HEK293 (cell line): Measurements from ENCODE around the gene KIR3DL3.
"Not testable (repeated sequence)": the region's sequence is repeated elsewhere in the genome, so short reads cannot be mapped to it uniquely, and the experiment has no call there.

Experiments used
- CTCF ChIA-PET: fragments of 350-600 bp; formaldehyde crosslinking; extraction: SDS; loops from one replicate; lab custom pipeline; 2021; ENCODE audit warnings: antibody characterized with exemption; lab: Yijun Ruan, JAX
- POLR2A ChIA-PET: fragments of 300-600 bp; formaldehyde crosslinking; extraction: SDS; loops from one replicate; lab custom pipeline; 2020; ENCODE audit warnings: antibody characterized with exemption, inconsistent platforms; lab: Yijun Ruan, JAX
- H3K27ac ChIP-seq: fragments of 200-500 bp; sonication (Bioruptor generic); 2 replicates; pipeline ENCODE4 v1.5.1; 2014; ENCODE audit warnings: low read depth, low read length, control low read depth, inconsistent platforms; ENCODE audit errors: extremely low read depth
- H3K36me3 ChIP-seq, 2 experiments: fragments of 200-500 bp in 1 of 2; sonication (Bioruptor generic) in 1 of 2; 1 replicate in 1 of 2; 2 replicates in 1 of 2; pipeline ENCODE4 v1.5.1; 2014 to 2017; ENCODE audit warnings: inconsistent platforms in 2 of 2, low read length in 2 of 2; ENCODE audit not compliant: control insufficient read depth in 2 of 2, insufficient read depth in 1 of 2
- H3K4me1 ChIP-seq: fragments of 200-500 bp; sonication (Bioruptor generic); 2 replicates; pipeline ENCODE4 v1.5.1; 2014; ENCODE audit warnings: mild to moderate bottlenecking, low read length, inconsistent platforms; ENCODE audit not compliant: control insufficient read depth, insufficient read depth
- H3K4me3 ChIP-seq: 2 replicates; pipeline ENCODE4 v1.5.1; 2011; ENCODE audit warnings: low read depth, mild to moderate bottlenecking, control low read depth, low read length, moderate library complexity
- H3K9me3 ChIP-seq: fragments of 200-500 bp; sonication (Bioruptor generic); 2 replicates; pipeline ENCODE4 v1.5.1; 2014; ENCODE audit warnings: low read depth, low read length, inconsistent platforms; ENCODE audit not compliant: control insufficient read depth, insufficient read depth
- BCL11B ChIP-seq: fragments of 450-650 bp; formaldehyde crosslinking; IDR thresholded peaks from 2 replicates; pipeline ENCODE4 v1.5.1; 2016; ENCODE audit warnings: low read depth, missing biosample characterization, missing genetic modification characterization
- OSR2 ChIP-seq: fragments of 450-650 bp; formaldehyde crosslinking; IDR thresholded peaks from 2 replicates; pipeline ENCODE4 v1.5.1; 2016; ENCODE audit warnings: missing biosample characterization, missing genetic modification characterization
- TCF7L2 ChIP-seq: IDR thresholded peaks from 2 replicates; pipeline ENCODE4 v1.6.1; 2011; ENCODE audit warnings: low read depth, mild to moderate bottlenecking, inconsistent platforms, low read length, moderate library complexity, borderline replicate concordance
- TRIM28 ChIP-seq: IDR thresholded peaks from 2 replicates; pipeline ENCODE4 v1.6.1; 2011; ENCODE audit warnings: low read length, control low read depth, borderline replicate concordance
- ZBTB8A ChIP-seq: fragments of 450-650 bp; formaldehyde crosslinking; IDR thresholded peaks from 2 replicates; pipeline ENCODE4 v1.5.1; 2016; ENCODE audit warnings: missing biosample characterization, missing genetic modification characterization
- ZFP37 ChIP-seq: fragments of 450-650 bp; formaldehyde crosslinking; IDR thresholded peaks from 2 replicates; pipeline ENCODE4 v1.5.1; 2016; ENCODE audit warnings: missing biosample characterization, missing genetic modification characterization
- ZNF239 ChIP-seq: fragments of 450-650 bp; formaldehyde crosslinking; IDR thresholded peaks from 2 replicates; pipeline ENCODE4 v1.5.1; 2016; ENCODE audit warnings: missing biosample characterization, missing genetic modification characterization
- ZNF335 ChIP-seq: fragments of 450-650 bp; formaldehyde crosslinking; conservative IDR thresholded peaks from 2 replicates; pipeline ENCODE4 v1.5.1; 2016; ENCODE audit warnings: missing biosample characterization, missing genetic modification characterization
- ZNF391 ChIP-seq: fragments of 450-650 bp; formaldehyde crosslinking; IDR thresholded peaks from 2 replicates; pipeline ENCODE4 v1.5.1; 2016; ENCODE audit warnings: low read depth, missing biosample characterization, missing genetic modification characterization, borderline replicate concordance
- ZNF514 ChIP-seq: fragments of 450-650 bp; formaldehyde crosslinking; IDR thresholded peaks from 2 replicates; pipeline ENCODE4 v1.5.1; 2016; ENCODE audit warnings: missing biosample characterization, missing genetic modification characterization
- ZNF521 ChIP-seq: fragments of 450-650 bp; formaldehyde crosslinking; IDR thresholded peaks from 2 replicates; pipeline ENCODE4 v1.5.1; 2017; ENCODE audit warnings: missing biosample characterization, mild to moderate bottlenecking, missing genetic modification characterization
- ZNF549 ChIP-seq: fragments of 450-650 bp; IDR thresholded peaks from 2 replicates; pipeline ENCODE4 v1.5.1; 2018; ENCODE audit warnings: missing biosample characterization, missing genetic modification characterization, mild to moderate bottlenecking, inconsistent platforms, moderate library complexity
- ZNF596 ChIP-seq: fragments of 450-650 bp; IDR thresholded peaks from 2 replicates; pipeline ENCODE4 v1.5.0; 2018; ENCODE audit warnings: missing biosample characterization, mild to moderate bottlenecking, missing genetic modification characterization, moderate library complexity
- ZNF654 ChIP-seq: fragments of 450-650 bp; formaldehyde crosslinking; IDR thresholded peaks from 2 replicates; pipeline ENCODE4 v1.5.1; 2016; ENCODE audit warnings: low read depth, missing biosample characterization, missing genetic modification characterization
- ZNF660 ChIP-seq: fragments of 450-650 bp; IDR thresholded peaks from 2 replicates; pipeline ENCODE4 v1.5.1; 2018; ENCODE audit warnings: missing biosample characterization, mild to moderate bottlenecking, missing genetic modification characterization
- ZNF830 ChIP-seq: fragments of 450-650 bp; IDR thresholded peaks from 2 replicates; pipeline ENCODE4 v1.5.0; 2018; ENCODE audit warnings: missing biosample characterization, missing genetic modification characterization, low read depth, mild to moderate bottlenecking, moderate library complexity
- ZNF837 ChIP-seq: fragments of 450-650 bp; formaldehyde crosslinking; IDR thresholded peaks from 2 replicates; pipeline ENCODE4 v1.5.1; 2016; ENCODE audit warnings: missing biosample characterization, missing genetic modification characterization
- ZSCAN23 ChIP-seq: fragments of 450-650 bp; formaldehyde crosslinking; IDR thresholded peaks from 2 replicates; pipeline ENCODE4 v1.5.1; 2016; ENCODE audit warnings: missing biosample characterization, missing genetic modification characterization
- ZSCAN30 ChIP-seq: fragments of 450-650 bp; IDR thresholded peaks from 2 replicates; pipeline ENCODE4 v1.5.1; 2018; ENCODE audit warnings: missing biosample characterization, mild to moderate bottlenecking, missing genetic modification characterization, moderate library complexity
- TF ChIP-seq, protein P1 (sequence below): fragments of 450-650 bp; formaldehyde crosslinking; IDR thresholded peaks from 2 replicates; pipeline ENCODE4 v1.5.1; 2016; ENCODE audit warnings: missing biosample characterization, missing genetic modification characterization
- TF ChIP-seq, protein P2 (sequence below): fragments of 450-650 bp; formaldehyde crosslinking; IDR thresholded peaks from 2 replicates; pipeline ENCODE4 v1.5.1; 2017; ENCODE audit warnings: missing biosample characterization, missing genetic modification characterization

Gene KIR3DL3

DNA sequence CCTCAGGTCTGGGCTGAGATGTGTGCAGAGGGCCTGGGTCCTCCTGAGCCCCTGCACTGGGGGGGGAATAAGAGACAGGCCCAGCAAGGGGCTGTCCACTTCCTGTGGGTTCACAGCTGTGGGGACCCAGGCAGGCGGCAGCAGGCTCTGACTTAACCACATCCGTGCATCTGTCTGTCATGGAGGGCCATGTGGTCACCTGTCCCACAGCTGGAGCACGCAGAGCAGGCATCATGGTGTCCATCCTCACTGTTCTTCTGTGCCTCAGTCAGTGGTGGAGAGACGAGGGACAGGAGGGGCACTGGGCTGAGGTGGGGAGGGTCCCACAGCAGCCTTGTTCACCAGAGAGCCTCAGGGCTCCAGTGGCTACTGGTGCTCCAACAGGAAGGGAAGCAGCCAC is 16.3 kb upstream of the KIR3DL3 start:
- H3K4me1 ChIP-seq = no peaks in the 10 kb centered on the region
- H3K27ac ChIP-seq = no peak overlapping the region
- CTCF ChIA-PET = interaction anchor here (0.7 kb wide), 1 partner anchor 423 kb away, joined by 4 read pairs; no protein-coding TSS in a partner anchor
- no peaks in the 10 kb centered on the region for H3K9me3 ChIP-seq
- no peak overlapping the region for H3K4me3 ChIP-seq
- no peaks in the 10 kb centered on the region for H3K36me3 ChIP-seq
- POLR2A ChIA-PET = no interaction called here
- TF ChIP-seq, protein P1, sequence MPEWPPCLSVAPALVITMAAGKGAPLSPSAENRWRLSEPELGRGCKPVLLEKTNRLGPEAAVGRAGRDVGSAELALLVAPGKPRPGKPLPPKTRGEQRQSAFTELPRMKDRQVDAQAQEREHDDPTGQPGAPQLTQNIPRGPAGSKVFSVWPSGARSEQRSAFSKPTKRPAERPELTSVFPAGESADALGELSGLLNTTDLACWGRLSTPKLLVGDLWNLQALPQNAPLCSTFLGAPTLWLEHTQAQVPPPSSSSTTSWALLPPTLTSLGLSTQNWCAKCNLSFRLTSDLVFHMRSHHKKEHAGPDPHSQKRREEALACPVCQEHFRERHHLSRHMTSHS (tag by site-specific recombination) = no peak
- TF ChIP-seq ZNF837 (tag by site-specific recombination) = no peak

DNA sequence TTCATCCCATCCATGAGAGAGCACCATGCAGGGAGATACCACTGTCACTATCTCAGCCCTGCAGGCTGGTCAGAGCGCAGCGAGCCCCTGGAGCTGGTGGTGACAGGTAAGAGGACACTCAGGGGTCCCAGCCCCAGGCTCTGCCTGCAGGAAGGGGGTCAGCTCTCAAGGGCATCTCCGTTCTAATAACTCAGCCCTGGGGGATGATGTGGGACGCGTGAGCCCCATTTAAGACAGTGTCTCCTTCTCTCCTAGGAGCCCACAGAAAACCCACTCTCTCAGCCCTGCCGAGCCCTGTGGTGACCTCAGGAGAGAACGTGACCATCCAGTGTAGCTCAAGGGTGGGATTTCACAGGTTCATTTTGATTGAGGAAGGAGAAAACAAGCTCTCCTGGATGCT is 15.5 kb upstream of the KIR3DL3 start:
- TF ChIP-seq ZSCAN23 (tag by site-specific recombination) (no peak), ZNF391 (tag by site-specific recombination) (no peak), ZNF521 (tag by site-specific recombination) (no peak), ZFP37 (tag by site-specific recombination) (no peak), ZBTB8A (no peak), TRIM28 (no peak), OSR2 (tag by site-specific recombination) (no peak)
- no peaks in the 10 kb centered on the region for H3K36me3 ChIP-seq
- no peak overlapping the region for H3K27ac ChIP-seq
- CTCF ChIA-PET = no interaction called here
- POLR2A ChIA-PET = no interaction called here
- H3K4me3 ChIP-seq = no peak overlapping the region
- H3K4me1 ChIP-seq = no peaks in the 10 kb centered on the region
- no peaks in the 10 kb centered on the region for H3K9me3 ChIP-seq

DNA sequence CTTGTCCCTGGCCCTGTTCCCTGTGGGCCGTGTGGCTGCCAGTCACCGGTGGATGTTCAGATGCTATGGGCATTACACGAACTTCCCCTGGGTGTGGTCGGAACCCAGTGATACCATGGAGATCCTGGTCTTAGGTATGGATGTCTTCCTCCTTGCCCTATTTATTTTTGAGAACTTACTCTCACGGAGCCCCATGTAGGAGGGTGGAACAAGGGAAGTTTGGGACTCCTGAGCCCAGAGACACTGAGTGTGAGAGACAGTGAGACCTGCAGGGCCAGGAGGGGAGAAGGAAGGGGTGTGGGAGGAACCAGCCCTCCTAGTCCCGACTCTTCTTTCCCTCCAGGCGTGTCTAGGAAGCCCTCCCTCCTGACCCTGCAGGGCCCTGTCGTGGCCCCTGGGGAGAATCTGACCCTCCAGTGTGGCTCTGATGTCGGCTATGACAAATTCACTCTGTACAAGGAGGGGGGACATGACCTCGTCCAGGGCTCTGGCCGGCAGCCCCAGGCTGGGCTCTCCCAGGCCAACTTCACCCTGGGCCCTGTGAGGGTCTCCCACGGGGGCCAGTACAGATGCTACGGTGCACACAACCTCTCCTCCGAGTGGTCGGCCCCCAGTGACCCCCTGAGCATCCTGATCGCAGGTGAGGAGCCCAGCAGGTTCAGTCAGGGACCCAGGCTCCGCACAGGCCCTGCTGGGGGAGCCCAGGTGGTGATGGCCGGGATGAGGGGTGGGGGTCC is 14.9 kb upstream of the KIR3DL3 start:
- Histone ChIP-seq H3K9me3 (no peaks in the 10 kb centered on the region), H3K36me3 (no peaks in the 10 kb centered on the region), H3K27ac (no peak overlapping the region), H3K4me1 (no peaks in the 10 kb centered on the region), H3K4me3 (no peak overlapping the region)
- TF ChIP-seq ZNF514 (tag by site-specific recombination) = no peak
- no peak for TF ChIP-seq BCL11B (tag by site-specific recombination)
- TF ChIP-seq ZNF654 (tag by site-specific recombination) = no peak
- no peak for TF ChIP-seq ZNF549 (tag by site-specific recombination)
- TF ChIP-seq TCF7L2 = no peak
- ChIA-PET POLR2A (no interaction called here), CTCF (no interaction called here)

DNA sequence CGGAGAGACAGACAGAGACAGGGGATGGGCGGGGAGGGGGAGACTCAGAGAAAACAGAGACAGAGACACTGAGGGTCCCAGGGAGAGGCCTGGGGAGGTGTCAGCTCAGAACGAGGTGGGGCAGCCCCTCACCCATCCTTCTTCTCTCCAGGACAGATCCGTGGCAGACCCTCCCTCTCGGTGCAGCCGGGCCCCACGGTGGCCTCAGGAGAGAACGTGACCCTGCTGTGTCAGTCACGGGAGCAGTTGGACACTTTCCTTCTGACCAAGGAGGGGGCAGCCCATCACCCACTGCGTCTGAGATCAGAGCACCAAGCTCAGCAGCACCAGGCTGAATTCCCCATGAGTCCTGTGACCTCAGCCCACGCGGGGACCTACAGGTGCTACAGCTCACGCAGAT is 14.3 kb upstream of the KIR3DL3 start:
- H3K4me1 ChIP-seq, POLR2A ChIA-PET, H3K4me3 ChIP-seq, H3K36me3 ChIP-seq, H3K9me3 ChIP-seq, CTCF ChIA-PET, H3K27ac ChIP-seq: not testable (repeated sequence)

DNA sequence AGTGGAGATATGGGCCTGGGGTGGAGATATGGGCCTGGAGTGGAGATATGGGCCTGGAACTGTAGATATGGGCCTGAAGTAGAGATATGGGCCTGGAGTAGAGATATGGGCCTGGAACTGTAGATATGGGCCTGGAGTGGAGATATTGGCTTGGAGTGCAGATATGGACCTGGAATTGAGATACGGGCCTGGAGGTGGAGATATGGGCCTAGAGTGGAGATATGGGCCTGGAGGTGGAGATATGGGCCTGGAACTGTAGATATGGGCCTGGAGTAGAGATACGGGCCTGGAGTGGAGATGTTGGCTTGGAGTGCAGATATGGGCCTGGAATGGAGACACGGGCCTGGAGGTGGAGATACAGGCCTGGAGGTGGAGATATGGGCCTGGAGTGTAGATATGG is 402 bp downstream of the KIR3DL3 start:
- CTCF ChIA-PET = no interaction called here
- POLR2A ChIA-PET = no interaction called here
- H3K9me3 ChIP-seq = no peaks in the 10 kb centered on the region
- H3K4me3 ChIP-seq = no peak overlapping the region
- no peak overlapping the region for H3K27ac ChIP-seq
- H3K36me3 ChIP-seq = no peaks in the 10 kb centered on the region
- no peaks in the 10 kb centered on the region for H3K4me1 ChIP-seq
- TF ChIP-seq ZNF830 (tag by site-specific recombination) = no peak
- TF ChIP-seq ZNF596 (tag by site-specific recombination) = no peak
- TF ChIP-seq ZNF239 (tag by site-specific recombination) = no peak
- TF ChIP-seq, protein P2, sequence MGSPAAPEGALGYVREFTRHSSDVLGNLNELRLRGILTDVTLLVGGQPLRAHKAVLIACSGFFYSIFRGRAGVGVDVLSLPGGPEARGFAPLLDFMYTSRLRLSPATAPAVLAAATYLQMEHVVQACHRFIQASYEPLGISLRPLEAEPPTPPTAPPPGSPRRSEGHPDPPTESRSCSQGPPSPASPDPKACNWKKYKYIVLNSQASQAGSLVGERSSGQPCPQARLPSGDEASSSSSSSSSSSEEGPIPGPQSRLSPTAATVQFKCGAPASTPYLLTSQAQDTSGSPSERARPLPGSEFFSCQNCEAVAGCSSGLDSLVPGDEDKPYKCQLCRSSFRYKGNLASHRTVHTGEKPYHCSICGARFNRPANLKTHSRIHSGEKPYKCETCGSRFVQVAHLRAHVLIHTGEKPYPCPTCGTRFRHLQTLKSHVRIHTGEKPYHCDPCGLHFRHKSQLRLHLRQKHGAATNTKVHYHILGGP (tag by site-specific recombination) = no peak
- TF ChIP-seq ZNF660 (tag by site-specific recombination) = no peak
- no peak for TF ChIP-seq ZSCAN30 (tag by site-specific recombination)
- TF ChIP-seq ZNF335 (tag by site-specific recombination) = no peak
